Stimulated activated CD8-positive, alpha-beta memory T cell treated with anti-CD3 and anti-CD28 coated beads, Interleukin-15, amount 100 ng/mL, for 24 hours (primary cell): ENCODE data around the gene SERPINB1.

ENCODE experiments used
- DNase-seq: peaks from one replicate; pipeline ENCODE4 v3.0.0-alpha.2; 2020; ENCODE audit warnings: low read depth

SERPINB1 gene

DNA sequence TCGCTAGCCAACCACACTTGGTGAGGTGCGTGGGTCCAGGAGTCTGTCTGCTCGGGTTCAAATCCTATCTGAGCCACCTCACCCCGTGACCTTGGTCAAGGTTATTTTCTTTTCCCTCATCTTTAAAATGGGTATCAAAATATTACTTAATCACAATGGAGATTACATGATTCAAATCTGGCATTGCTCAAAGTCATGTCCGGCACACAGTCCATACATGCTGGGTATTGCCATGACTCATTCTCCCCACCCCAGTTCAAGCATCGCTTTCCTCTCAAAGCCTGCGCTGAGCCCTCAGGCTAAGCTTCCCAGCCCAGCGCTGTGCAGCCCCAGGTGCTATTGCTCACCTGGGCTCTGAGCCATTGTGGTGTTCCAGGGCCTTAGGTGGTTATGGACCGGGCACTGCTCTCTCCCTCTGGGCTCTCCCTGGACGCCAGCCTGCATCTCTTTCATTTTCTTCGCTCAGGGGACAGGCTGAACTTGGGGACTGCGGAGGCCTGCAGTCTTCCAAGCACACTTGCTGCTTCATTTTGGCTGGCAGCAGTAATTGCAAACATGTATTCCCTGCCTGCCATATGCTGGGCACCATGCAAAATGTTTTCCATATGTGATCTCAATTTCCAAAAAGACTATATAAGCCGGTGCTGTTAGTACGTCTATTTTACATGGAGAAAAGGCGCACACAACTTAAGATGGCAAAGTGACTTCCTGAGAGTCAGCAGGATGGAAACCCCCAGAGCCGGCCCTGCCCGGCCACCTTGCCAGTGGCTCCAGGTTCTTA is 49.1 kb downstream of the SERPINB1 start:
- DNase-seq = no peak

DNA sequence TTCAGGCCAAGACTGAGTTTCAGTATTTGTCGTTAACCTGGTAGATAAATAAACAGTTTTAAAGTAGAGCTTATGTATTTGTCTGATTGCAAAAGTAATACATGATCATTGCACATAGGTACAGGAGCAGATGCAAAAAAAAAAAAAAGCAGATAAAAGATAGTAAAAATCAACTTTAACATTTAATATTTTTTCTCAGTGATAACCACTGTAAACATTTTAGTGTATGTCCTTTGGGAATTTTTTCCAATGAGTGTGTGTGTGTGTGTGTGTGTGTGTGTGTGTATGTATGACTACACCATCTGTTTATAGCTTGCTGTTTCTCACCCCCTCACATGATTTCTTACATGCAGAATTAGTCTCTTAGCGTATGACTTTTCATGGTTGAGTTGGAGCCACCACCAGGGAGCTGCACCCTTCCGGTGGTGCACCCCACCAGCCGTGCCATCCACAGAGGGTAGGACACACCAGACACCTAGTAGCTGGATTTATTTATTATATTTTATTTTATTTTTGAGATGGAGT is 50.2 kb downstream of the SERPINB1 start:
- no peak for DNase-seq

DNA sequence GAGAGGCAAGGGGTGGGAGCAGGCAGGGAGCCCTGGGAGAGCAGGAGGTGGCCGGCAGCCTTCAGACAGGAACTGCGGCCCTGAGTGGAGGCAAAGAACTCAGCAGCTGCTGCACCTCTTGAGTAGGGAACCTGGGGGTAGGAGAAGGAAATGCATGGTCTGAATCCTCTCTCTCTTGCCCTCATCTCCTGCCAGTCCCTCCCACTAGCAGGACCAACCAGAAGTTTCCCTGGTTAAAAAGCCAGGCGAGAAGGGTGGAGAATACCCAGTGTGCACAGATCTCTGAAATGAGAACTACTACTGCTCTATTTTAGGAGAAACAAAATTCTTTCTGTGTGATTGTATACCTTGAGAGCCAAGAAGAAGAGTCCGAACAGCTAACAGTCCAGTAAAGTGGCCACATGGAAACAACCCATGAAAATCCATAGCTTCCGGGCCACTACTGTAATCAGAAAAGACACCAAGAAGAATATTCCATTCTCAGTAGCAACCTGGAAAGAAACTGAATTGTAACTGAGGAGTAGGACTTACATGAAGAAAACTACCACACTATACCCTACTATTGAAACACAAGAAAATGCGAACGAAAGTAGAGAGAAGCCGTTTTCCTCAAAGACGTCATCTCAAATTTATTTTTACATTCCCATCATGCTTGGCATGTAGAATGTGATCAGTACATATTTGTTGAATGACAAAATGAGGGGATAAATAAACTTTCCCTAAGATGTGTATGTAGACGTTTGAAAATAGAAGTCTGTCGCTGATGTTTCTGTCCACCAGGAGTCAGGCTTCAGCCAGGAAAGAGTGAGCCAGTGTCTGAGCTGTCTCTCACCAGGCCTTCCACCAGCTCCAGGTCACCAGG is 50.8 kb downstream of the SERPINB1 start:
- DNase-seq = no peak

DNA sequence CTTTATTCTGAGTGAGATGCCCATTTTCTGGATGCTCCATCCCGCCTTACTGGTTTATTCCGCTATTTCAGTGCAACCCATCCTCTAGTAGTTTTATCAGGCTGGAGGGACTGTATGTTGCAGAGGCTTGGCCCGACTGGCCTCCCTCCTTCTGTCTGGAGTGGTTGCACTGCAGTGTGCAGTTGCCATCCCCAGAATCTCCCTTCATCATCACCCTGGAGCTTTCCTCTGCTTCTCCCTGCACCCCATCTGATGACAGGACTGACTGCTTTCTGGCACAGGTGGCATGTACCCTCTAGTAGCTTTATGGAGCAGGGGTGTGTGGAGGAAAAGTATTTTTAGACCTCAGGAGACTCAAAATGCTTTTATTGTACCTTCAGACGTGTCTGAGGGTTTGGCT is 55.4 kb downstream of the SERPINB1 start:
- no peak for DNase-seq

DNA sequence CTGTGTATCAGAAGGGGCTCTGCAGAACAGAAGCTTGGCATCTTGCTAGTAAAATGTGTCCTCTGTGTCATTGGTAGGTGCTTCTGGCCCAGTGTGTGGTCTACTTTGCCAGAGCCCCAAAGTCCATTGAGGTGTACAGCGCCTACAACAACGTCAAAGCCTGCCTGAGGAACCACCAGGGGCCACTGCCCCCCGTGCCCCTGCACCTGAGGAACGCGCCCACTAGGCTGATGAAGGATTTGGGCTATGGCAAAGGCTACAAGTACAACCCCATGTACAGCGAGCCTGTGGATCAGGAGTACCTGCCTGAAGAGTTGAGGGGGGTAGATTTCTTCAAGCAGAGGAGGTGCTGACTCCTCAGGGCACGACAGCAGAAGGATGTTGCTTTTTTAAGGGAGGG is 56.7 kb downstream of the SERPINB1 start:
- no peak for DNase-seq

DNA sequence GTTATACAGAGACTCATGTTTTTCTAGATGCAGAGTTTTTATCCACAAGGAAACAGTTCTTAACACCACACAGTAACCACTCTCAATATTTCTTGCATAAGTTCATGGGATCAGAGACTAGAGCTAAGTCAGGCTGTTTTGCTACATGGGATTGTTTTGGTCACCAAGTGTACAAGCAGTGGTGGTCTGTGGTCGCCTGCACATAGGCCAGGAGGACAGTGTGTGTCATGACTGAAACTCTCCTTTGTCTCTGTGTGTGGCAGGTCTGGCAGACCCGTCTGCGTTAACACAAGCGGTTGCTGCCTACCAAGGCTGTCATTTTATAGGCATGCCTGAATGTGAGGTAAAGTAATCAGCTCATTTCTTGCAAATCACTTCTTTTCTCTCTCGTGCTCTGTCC is 57.6 kb downstream of the SERPINB1 start:
- DNase-seq = no peak

DNA sequence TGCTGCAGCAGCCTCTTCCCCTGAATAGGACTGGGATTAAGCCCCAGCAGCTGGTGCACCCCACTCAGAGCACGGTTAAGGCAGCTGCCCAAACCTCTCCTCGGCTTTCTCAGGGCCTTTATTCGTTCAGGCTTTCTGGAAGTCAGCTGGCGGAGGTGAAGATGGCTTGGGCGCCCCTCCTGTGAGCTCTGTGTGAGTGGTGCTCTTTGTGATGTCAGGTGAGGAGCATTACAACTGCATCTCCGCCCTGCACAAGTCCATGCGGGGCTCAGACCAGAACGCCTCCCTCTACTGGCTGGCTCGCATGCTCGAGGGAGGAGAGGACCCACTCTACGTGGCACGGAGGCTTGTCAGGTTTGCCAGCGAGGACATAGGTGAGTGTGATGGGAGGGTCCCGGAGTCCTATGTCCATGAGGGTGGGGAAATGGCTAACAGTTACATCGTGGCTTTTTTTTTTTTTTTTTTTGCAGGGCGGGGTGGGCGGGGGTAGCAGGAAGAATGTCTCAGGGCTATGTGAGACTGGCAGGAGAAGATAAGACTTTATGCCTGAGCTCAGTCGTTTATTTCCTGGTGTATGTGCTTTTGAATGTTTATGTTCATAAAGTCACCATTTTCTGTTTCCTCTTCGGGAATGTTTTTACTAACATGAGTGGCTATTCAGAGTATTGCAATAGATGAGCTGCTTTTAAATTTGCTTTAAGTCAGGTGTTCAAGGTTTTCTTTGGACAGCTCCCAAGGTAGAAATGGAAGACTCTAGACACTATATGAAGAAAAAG is 58.3 kb downstream of the SERPINB1 start:
- DNase-seq = no peak

DNA sequence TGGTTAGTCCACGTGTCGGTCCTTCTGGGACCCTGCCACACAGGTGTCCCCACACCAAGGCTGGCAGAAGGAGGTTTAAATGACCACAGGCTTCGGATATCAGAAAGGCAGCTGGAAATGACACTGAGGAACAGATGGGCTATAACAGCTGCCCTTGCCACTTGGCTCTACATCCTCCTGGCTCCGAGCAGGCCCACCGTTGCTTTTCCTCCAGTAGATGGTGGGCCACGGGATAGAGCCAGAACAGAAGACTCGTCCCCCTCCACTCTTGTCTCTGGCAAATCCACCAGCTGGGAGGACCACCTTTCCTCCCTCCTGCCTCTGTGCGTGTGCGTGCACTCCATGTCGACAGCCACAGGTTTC is 58.9 kb downstream of the SERPINB1 start:
- DNase-seq = no peak

DNA sequence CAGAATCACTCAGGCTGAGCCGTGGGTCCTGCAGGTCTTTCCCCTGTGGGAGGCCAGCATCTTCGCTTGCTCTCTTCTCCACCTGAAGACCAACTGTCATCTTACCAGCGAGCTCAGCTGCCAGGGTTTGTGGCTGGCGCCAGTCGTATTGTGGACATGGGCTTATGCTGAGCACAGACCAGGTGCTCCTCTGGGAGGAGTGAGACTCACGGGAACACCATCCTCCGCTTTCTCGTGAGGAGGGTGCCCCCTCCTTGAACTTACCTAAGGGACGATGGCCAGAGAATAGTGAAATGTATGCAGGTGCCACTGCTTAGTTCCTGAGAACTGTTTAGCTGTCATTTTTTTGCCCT is 59.3 kb downstream of the SERPINB1 start:
- DNase-seq = no peak
